OCI-LY7 (cell line): Measurements from ENCODE around the gene ZNF574. TPM values are rescaled to one million over a fixed set of nuclear protein-coding genes. Genes with fewer than 3 reads are reported as not detected.

ENCODE experiments used
- BruUV-seq: library from RNA; stranded (reverse); fragments of 400-500 nt; replicated peaks from 2 replicates; lab custom pipeline; 2021; lab: Mats Ljungman, UMichigan
- CTCF ChIA-PET: fragments of 300-600 bp; sonication (Branson Sonifier 250); formaldehyde crosslinking; loops from one replicate; lab custom pipeline; 2022; ENCODE audit warnings: antibody characterized with exemption; ENCODE audit not compliant: unreplicated experiment; lab: Charles Lee
- POLR2A ChIA-PET: fragments of 300-600 bp; sonication (Branson Sonifier 250); formaldehyde crosslinking; loops from one replicate; lab custom pipeline; 2022; ENCODE audit warnings: antibody characterized with exemption; lab: Charles Lee
- DNase-seq: peaks from one replicate; pipeline ENCODE4 v3.0.0-alpha.2; 2015; ENCODE audit warnings: low spot score
- H2AFZ ChIP-seq: fragments of 200-600 bp; sonication (generic), shearing (Covaris generic); 2 replicates; pipeline ENCODE4 v1.6.1; 2014; ENCODE audit warnings: mild to moderate bottlenecking, antibody characterized with exemption, low read length, moderate library complexity
- H3K27ac ChIP-seq: fragments of 200-600 bp; sonication (generic); 2 replicates; pipeline ENCODE4 v1.5.1; 2014; ENCODE audit warnings: mixed run types, low read depth, mild to moderate bottlenecking, moderate library complexity, low read length, inconsistent platforms; ENCODE audit not compliant: poor library complexity, severe bottlenecking
- H3K36me3 ChIP-seq: fragments of 200-600 bp; sonication (generic); 2 replicates; pipeline ENCODE4 v1.6.1; 2014; ENCODE audit warnings: mild to moderate bottlenecking, antibody characterized with exemption, low read length, moderate library complexity, mixed read lengths; ENCODE audit not compliant: insufficient read depth
- H3K4me1 ChIP-seq: fragments of 200-600 bp; sonication (generic); 2 replicates; pipeline ENCODE4 v1.5.1; 2014; ENCODE audit warnings: mild to moderate bottlenecking, low read length; ENCODE audit not compliant: insufficient read depth, poor library complexity, severe bottlenecking
- H3K4me2 ChIP-seq: fragments of 200-600 bp; sonication (generic); 2 replicates; pipeline ENCODE4 v1.6.1; 2014; ENCODE audit warnings: mild to moderate bottlenecking, low read length
- H3K4me3 ChIP-seq: fragments of 200-600 bp; sonication (generic); 2 replicates; pipeline ENCODE4 v1.5.1; 2014; ENCODE audit warnings: mild to moderate bottlenecking, low read depth, low read length; ENCODE audit not compliant: poor library complexity, severe bottlenecking
- H3K79me2 ChIP-seq: fragments of 200-600 bp; sonication (generic); 2 replicates; pipeline ENCODE4 v1.6.1; 2016; ENCODE audit warnings: low read depth, mild to moderate bottlenecking, low read length, moderate library complexity, mixed read lengths; ENCODE audit not compliant: insufficient read depth
- H3K9me2 ChIP-seq: fragments of 200-600 bp; sonication (generic); 2 replicates; pipeline ENCODE4 v1.6.1; 2016; ENCODE audit warnings: mild to moderate bottlenecking, low read length, mixed read lengths; ENCODE audit not compliant: insufficient read depth
- H3K9me3 ChIP-seq: fragments of 200-600 bp; sonication (generic); 2 replicates; pipeline ENCODE4 v1.6.1; 2014; ENCODE audit warnings: mild to moderate bottlenecking, mixed run types, low read length, mixed read lengths
- H4K20me1 ChIP-seq: fragments of 200-600 bp; sonication (generic); 2 replicates; pipeline ENCODE4 v1.6.1; 2014; ENCODE audit warnings: mild to moderate bottlenecking, antibody characterized with exemption, low read length, moderate library complexity, mixed read lengths; ENCODE audit not compliant: insufficient read depth
- CTCF ChIP-seq: fragments of 200-600 bp; sonication (generic); conservative IDR thresholded peaks from 2 replicates; pipeline ENCODE4 v1.5.1; 2014; ENCODE audit warnings: mild to moderate bottlenecking, antibody characterized with exemption, low read length, moderate library complexity, mixed read lengths
- EZH2phosphoT487 ChIP-seq: fragments of 200-600 bp; sonication (generic); IDR thresholded peaks from 2 replicates; pipeline ENCODE4 v1.6.1; 2018; ENCODE audit warnings: low read depth, borderline replicate concordance, mild to moderate bottlenecking, mixed run types, antibody characterized with exemption, low read length, moderate library complexity, mixed read lengths
- intact Hi-C: fragments of 100-400 bp; cut with micrococcal nuclease; formaldehyde crosslinking; loops from one replicate; pipeline ENCODE4 v1.10.0; 2022; ENCODE audit not compliant: unreplicated experiment
- total RNA-seq, 2 experiments: library from RNA; depleted of rRNA in 1 of 2; stranded (reverse); fragments of >200 nt in 1 of 2; shearing (Covaris generic) in 1 of 2; gene quantifications; 2 replicates each; pipeline ENCODE4 v1.2.3, GENCODE V29; 2014 to 2022

ZNF574 gene
- total RNA-seq, 2 experiments from 2014 or later = 14.5 to 29.3 TPM

GRCh38 chr19:42074513-42075363, 1.2 kb upstream of the ZNF574 start:
- Histone ChIP-seq H3K4me2 (peak overlapping the region; percentile 87), H3K4me1 (peaks cover 20% of the 10 kb centered on the region), H2AFZ (peak overlapping the region; percentile 49; the same call in 1 of the 2 replicates), H3K36me3 (peaks cover 19% of the 10 kb centered on the region), H4K20me1 (peaks cover 16% of the 10 kb centered on the region), H3K27ac (peak overlapping the region; percentile 77), H3K4me3 (peak overlapping the region; percentile 76), H3K9me3 (no peaks in the 10 kb centered on the region), H3K9me2 (no peaks in the 10 kb centered on the region), H3K79me2 (peaks cover 30% of the 10 kb centered on the region)
- TF ChIP-seq CTCF (no peak), EZH2phosphoT487 (no peak)
- ChIA-PET POLR2A (no interaction called here), CTCF (no interaction called here)
- peak; percentile 40 for DNase-seq
- TSS peak; percentile 90 for BruUV-seq
- intact Hi-C loops = no loop called here

GRCh38 chr19:42075364-42075615, 676 bp upstream of the ZNF574 start:
- TF ChIP-seq CTCF = no peak
- no peak for TF ChIP-seq EZH2phosphoT487

DNA sequence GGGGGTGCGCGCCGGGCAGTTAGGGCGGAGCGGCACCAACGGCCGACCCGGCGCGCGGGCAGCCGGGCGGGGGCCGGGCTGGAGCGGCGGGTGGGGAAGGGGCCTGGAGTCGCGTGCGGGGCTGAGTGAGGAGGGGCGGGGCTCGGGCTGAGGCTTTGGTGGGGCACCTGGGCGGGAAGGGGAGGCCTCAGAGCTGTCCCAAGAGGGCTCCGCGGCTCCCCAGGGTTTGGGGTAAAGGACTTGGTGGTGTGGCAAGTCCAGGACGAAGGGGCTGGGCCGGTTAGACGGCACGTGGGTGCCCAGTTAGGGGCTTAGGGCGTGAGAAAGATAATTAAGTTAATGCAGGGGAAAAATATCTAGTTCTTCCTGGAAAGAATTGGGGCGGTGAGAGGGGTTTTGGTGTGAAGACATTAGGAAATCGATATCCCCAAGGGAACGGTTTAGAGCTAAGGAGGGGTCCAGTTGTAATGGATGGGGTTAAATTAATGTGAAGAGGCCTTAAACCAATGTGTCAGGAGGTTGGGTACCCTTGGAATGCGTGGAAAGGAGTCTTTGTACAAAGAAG, 496 bp downstream of the ZNF574 start:
- Histone ChIP-seq H2AFZ (no peak overlapping the region), H4K20me1 (peaks cover 16% of the 10 kb centered on the region), H3K4me3 (peak overlapping the region; percentile 99), H3K36me3 (peaks cover 37% of the 10 kb centered on the region), H3K79me2 (peaks cover 32% of the 10 kb centered on the region), H3K4me2 (peak overlapping the region; percentile 92), H3K9me3 (no peaks in the 10 kb centered on the region), H3K9me2 (no peaks in the 10 kb centered on the region), H3K4me1 (peaks cover 20% of the 10 kb centered on the region), H3K27ac (peak overlapping the region; percentile 62)
- TF ChIP-seq EZH2phosphoT487 (no peak), CTCF (no peak)
- POLR2A ChIA-PET = interaction anchor here (0.6 kb wide), 1 partner anchor 74 kb away, joined by 4 read pairs; no protein-coding TSS in a partner anchor
- CTCF ChIA-PET = interaction anchor here (0.9 kb wide), 1 partner anchor 29 kb away, joined by 3 read pairs; no protein-coding TSS in a partner anchor
- peak; percentile 65 for DNase-seq
- no TSS peak for BruUV-seq
- intact Hi-C loops = no loop called here

More at GRCh38 chr19:42075364-42075615, 676 bp upstream of the ZNF574 start:
- CTCF ChIA-PET = no interaction called here
- intact Hi-C loops = no loop called here
- DNase-seq = no peak
- Histone ChIP-seq H4K20me1 (peaks cover 16% of the 10 kb centered on the region), H3K9me3 (no peaks in the 10 kb centered on the region), H3K27ac (peak overlapping the region; percentile 77), H3K4me3 (peak overlapping the region; percentile 76), H3K9me2 (no peaks in the 10 kb centered on the region), H3K79me2 (peaks cover 30% of the 10 kb centered on the region), H3K4me1 (peaks cover 20% of the 10 kb centered on the region), H3K36me3 (peaks cover 25% of the 10 kb centered on the region), H3K4me2 (peak overlapping the region; percentile 87), H2AFZ (peak overlapping the region; percentile 49; the same call in 1 of the 2 replicates)
- POLR2A ChIA-PET = no interaction called here
- no TSS peak for BruUV-seq
